Tibial artery (tissue), 4 donors: ENCODE data around the gene TAC4.

Experiments
- DNase-seq, 2 donors: peaks; one replicate each; pipeline ENCODE4 v3.0.0-alpha.2; 2019
- H3K27ac ChIP-seq, 2 donors: fragments of 200-600 bp; sonication (generic) in 1 of 2; 1 replicate in 1 of 2; 2 replicates in 1 of 2; pipeline ENCODE4 v1.5.1; 2018 to 2019; ENCODE audit warnings: mild to moderate bottlenecking in 1 of 2
- H3K27me3 ChIP-seq, 2 donors: fragments of 200-600 bp; sonication (generic) in 1 of 2; one replicate each; pipeline versions ENCODE4 v1.5.1 to v1.6.0; 2016 to 2019
- H3K36me3 ChIP-seq, 3 donors: fragments of 200-600 bp; sonication (generic) in 2 of 3; one replicate each; pipeline ENCODE4 v1.5.1; 2016 to 2019; ENCODE audit warnings: mild to moderate bottlenecking in 2 of 3
- H3K4me1 ChIP-seq, 4 donors: fragments of 200-600 bp; sonication (generic) in 2 of 4; 1 replicate in 3 of 4; 2 replicates in 1 of 4; pipeline ENCODE4 v1.5.1; 2016 to 2019
- H3K4me3 ChIP-seq, 2 donors: fragments of 200-600 bp; sonication (generic) in 1 of 2; 1 replicate in 1 of 2; 2 replicates in 1 of 2; pipeline ENCODE4 v1.5.1; 2018 to 2019; ENCODE audit warnings: mild to moderate bottlenecking in 2 of 2
- H3K9me3 ChIP-seq, 3 donors: fragments of 200-600 bp; sonication (generic) in 1 of 3; one replicate each; pipeline ENCODE4 v1.5.1; 2016 to 2019
- intact Hi-C: fragments of 100-400 bp; cut with DNase I; formaldehyde crosslinking; loops from one replicate; pipeline ENCODE4 v1.15.0; 2023; ENCODE audit warnings: low total_unique reads
- TF ChIP-seq, protein P1 (sequence below), 2 experiments: fragments of 200-600 bp in 1 of 2; fragments of 450-650 bp in 1 of 2; IDR thresholded peaks; one replicate each; pipeline ENCODE4 v1.5.1; 2017 to 2019; ENCODE audit warnings: antibody characterized with exemption in 2 of 2, mild to moderate bottlenecking in 1 of 2, moderate library complexity in 1 of 2

Gene TAC4

DNA sequence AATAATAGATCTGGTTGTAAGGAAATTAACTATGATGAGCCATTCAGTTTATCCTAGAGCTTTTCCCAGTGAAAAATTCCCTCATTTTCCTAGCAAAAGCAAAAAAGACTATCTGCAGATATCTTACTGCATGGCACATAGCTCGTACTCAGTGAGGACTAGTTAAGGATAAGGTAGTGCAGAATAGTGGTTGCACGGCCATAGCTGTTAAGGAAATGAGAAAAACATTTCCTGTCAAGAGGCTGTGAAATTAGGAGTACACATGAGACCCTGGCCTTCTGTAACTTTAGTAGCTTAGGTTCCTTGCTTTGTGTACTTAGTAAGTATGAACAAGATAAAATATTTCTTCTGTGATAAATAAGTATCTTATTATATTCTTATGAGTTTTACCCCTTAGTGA, 49.1 kb downstream of the TAC4 start:
- H3K4me1 ChIP-seq: peaks cover 0 to 20% (median 5%) of the 10 kb centered on the region in 4 donors
- DNase-seq: no peak
- no peaks in the 10 kb centered on the region for H3K9me3 ChIP-seq
- peaks cover 49 to 96% (median 78%) of the 10 kb centered on the region in 3 donors for H3K36me3 ChIP-seq
- H3K27ac ChIP-seq: no peak overlapping the region
- no peaks in the 10 kb centered on the region for H3K27me3 ChIP-seq
- intact Hi-C loops: loop anchor here (10.0 kb wide), 1 partner anchor 46 kb away; the partner anchor contains the start of gene TAC4
- TF ChIP-seq, protein P1, sequence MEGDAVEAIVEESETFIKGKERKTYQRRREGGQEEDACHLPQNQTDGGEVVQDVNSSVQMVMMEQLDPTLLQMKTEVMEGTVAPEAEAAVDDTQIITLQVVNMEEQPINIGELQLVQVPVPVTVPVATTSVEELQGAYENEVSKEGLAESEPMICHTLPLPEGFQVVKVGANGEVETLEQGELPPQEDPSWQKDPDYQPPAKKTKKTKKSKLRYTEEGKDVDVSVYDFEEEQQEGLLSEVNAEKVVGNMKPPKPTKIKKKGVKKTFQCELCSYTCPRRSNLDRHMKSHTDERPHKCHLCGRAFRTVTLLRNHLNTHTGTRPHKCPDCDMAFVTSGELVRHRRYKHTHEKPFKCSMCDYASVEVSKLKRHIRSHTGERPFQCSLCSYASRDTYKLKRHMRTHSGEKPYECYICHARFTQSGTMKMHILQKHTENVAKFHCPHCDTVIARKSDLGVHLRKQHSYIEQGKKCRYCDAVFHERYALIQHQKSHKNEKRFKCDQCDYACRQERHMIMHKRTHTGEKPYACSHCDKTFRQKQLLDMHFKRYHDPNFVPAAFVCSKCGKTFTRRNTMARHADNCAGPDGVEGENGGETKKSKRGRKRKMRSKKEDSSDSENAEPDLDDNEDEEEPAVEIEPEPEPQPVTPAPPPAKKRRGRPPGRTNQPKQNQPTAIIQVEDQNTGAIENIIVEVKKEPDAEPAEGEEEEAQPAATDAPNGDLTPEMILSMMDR (IDR thresholded peaks at IDR 0.05): no peak
- H3K4me3 ChIP-seq: no peak overlapping the region

DNA sequence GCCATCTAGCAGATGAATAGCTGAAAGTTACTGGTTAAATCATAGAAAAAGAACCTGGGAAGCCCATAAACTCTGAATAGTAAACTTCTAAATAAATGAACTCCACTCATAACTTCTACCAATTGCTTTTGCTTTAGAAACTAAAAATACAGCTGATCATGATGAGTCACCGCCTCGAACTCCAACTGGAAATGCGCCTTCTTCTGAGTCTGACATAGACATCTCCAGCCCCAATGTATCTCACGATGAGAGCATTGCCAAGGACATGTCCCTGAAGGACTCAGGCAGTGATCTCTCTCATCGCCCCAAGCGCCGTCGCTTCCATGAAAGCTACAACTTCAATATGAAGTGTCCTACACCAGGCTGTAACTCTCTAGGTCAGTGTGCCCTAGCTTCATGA, 49.7 kb downstream of the TAC4 start:
- Histone ChIP-seq H3K36me3 (peaks cover 47 to 96% (median 79%) of the 10 kb centered on the region in 3 donors), H3K9me3 (no peaks in the 10 kb centered on the region), H3K27me3 (no peaks in the 10 kb centered on the region), H3K27ac (no peak overlapping the region), H3K4me3 (no peak overlapping the region), H3K4me1 (peaks cover 0 to 26% (median 6%) of the 10 kb centered on the region in 4 donors)
- intact Hi-C loops: loop anchor here (10.0 kb wide), 1 partner anchor 47 kb away; the partner anchor contains the start of gene TAC4
- DNase-seq: no peak
- TF ChIP-seq, protein P1 (IDR thresholded peaks at IDR 0.05): no peak

DNA sequence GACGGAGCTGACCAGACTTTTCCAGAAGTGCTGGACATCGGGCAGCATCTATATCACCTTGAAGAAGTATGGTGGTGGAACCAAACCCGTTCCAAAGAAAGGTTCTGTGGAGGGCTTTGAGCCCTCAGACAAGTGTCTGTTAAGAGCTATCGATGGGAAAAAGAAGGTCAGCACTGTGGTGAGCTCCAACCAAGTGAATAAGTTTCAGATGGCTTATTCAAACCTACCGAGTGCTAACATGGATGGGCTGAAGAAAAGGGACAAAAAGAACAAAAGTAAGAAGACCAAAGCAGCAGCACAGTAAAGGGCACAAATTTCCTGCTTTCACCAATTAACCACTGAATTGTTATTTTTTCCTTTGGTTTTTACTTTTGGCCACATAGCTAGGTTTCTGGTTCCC, 52.5 kb downstream of the TAC4 start:
- TF ChIP-seq, protein P1 (IDR thresholded peaks at IDR 0.05): no peak
- no peaks in the 10 kb centered on the region for H3K9me3 ChIP-seq
- H3K4me3 ChIP-seq: no peak overlapping the region
- peaks cover 50 to 84% (median 69%) of the 10 kb centered on the region in 3 donors for H3K36me3 ChIP-seq
- peaks cover 0 to 50% (median 27%) of the 10 kb centered on the region in 4 donors for H3K4me1 ChIP-seq
- intact Hi-C loops: loop anchor here (10.0 kb wide), 1 partner anchor 49 kb away; the partner anchor contains the start of gene TAC4
- no peaks in the 10 kb centered on the region for H3K27me3 ChIP-seq
- no peak overlapping the region for H3K27ac ChIP-seq
- no peak for DNase-seq

DNA sequence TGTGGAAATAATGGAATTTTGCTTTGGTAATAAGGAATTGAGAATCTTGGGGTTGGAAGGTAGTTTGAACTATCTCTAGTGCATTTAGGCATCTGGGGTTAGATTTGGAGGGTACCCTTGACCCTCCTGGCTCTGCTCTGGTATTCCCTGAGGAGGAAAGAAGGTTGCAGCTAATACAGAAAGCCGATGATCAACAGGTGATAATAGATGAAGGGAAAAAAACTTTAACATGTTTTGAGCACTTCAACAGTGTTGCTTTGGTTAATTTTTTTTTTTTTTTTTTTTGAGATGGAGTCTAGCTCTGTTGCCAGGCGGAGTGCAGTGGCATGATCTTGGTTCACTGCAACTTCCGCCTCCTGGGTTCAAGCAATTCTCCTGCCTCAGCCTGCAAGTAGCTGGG, 54.6 kb downstream of the TAC4 start:
- TF ChIP-seq, protein P1 (IDR thresholded peaks at IDR 0.05): no peak
- peaks cover 0 to 61% (median 37%) of the 10 kb centered on the region in 4 donors for H3K4me1 ChIP-seq
- H3K27me3 ChIP-seq: no peaks in the 10 kb centered on the region
- intact Hi-C loops: loop anchor here (10.0 kb wide), 1 partner anchor 51 kb away; the partner anchor contains the start of gene TAC4
- no peak for DNase-seq
- no peak overlapping the region for H3K27ac ChIP-seq
- H3K36me3 ChIP-seq: peaks cover 35 to 64% (median 52%) of the 10 kb centered on the region in 3 donors
- H3K9me3 ChIP-seq: no peaks in the 10 kb centered on the region
- H3K4me3 ChIP-seq: no peak overlapping the region

DNA sequence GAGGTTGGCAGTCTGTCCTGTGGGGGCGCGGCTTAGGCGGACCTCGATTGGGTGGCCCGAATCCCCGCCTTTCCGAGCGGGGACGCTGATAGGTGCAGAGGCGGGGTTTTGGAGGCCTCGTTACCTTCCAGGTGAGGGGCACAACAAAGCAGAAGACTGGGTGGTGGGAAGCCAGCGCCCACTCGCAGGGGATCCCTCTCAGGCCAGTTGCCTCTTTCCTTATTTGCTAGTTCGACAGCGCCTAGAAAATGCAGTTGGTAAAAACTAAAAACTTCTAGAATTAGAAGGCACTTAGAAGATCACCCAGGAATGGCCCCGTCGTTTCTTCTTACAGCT, 58.7 kb downstream of the TAC4 start:
- intact Hi-C loops: no loop called here
- peak overlapping the region; percentile 63 to 93 for H3K27ac ChIP-seq

More for the DNA sequence above, 58.7 kb downstream of the TAC4 start:
- Histone ChIP-seq H3K4me1 (peaks cover 0 to 62% (median 41%) of the 10 kb centered on the region in 4 donors), H3K27me3 (no peaks in the 10 kb centered on the region), H3K4me3 (peak overlapping the region; percentile 71 to 76), H3K9me3 (no peaks in the 10 kb centered on the region), H3K36me3 (peaks cover 6 to 27% (median 25%) of the 10 kb centered on the region in 3 donors)
- TF ChIP-seq, protein P1 (IDR thresholded peaks at IDR 0.05): no peak
- no peak for DNase-seq
